ENCODE measurements around the gene KIF1C. TPM values are rescaled to one million over a fixed set of nuclear protein-coding genes. Genes with fewer than 3 reads are reported as not detected.

The KIF1C gene
- total RNA-seq, 1 donor = 54.6 TPM

GRCh38 chr17:5019475-5019956, 21.8 kb downstream of the KIF1C start:
- peaks cover 9% of the 10 kb centered on the region for H4K20me1 ChIP-seq (ENCODE audit: insufficient read depth, low read length)
- H3K27ac ChIP-seq (ENCODE audit: low read depth, low read length) = no peak overlapping the region
- no peaks in the 10 kb centered on the region for H3K79me2 ChIP-seq (ENCODE audit: insufficient read depth, low read length)
- no peak overlapping the region for H3K4me2 ChIP-seq (ENCODE audit: insufficient read depth, low read length)
- H3K4me3 ChIP-seq (ENCODE audit: insufficient read depth, low read length) = no peak overlapping the region
- peaks cover 71% of the 10 kb centered on the region for H3K36me3 ChIP-seq (ENCODE audit: insufficient read depth, low read length)
- H2AFZ ChIP-seq (ENCODE audit: low read length) = no peak overlapping the region
- no peaks in the 10 kb centered on the region for H3K9me3 ChIP-seq (ENCODE audit: low read depth, low read length)
- DNase-seq (ENCODE audit: insufficient read length, low spot score, missing footprints) = peak; percentile 95
- no peak for TF ChIP-seq CTCF (IDR thresholded peaks at IDR 0.05; ENCODE audit: extremely low read depth, low read depth, low read length)
- no peaks in the 10 kb centered on the region for H3K27me3 ChIP-seq (ENCODE audit: insufficient read depth, low read length)
- no peaks in the 10 kb centered on the region for H3K4me1 ChIP-seq (ENCODE audit: insufficient read depth, low read length)

GRCh38 chr17:5020502-5021023, 22.8 kb downstream of the KIF1C start:
- H3K27ac ChIP-seq (ENCODE audit: low read depth, low read length) = no peak overlapping the region
- H3K27me3 ChIP-seq (ENCODE audit: insufficient read depth, low read length) = no peaks in the 10 kb centered on the region
- peaks cover 9% of the 10 kb centered on the region for H4K20me1 ChIP-seq (ENCODE audit: insufficient read depth, low read length)
- no peak overlapping the region for H3K4me3 ChIP-seq (ENCODE audit: insufficient read depth, low read length)
- H3K9me3 ChIP-seq (ENCODE audit: low read depth, low read length) = no peaks in the 10 kb centered on the region
- H2AFZ ChIP-seq (ENCODE audit: low read length) = no peak overlapping the region
- no peaks in the 10 kb centered on the region for H3K79me2 ChIP-seq (ENCODE audit: insufficient read depth, low read length)
- H3K4me1 ChIP-seq (ENCODE audit: insufficient read depth, low read length) = no peaks in the 10 kb centered on the region
- no peak overlapping the region for H3K4me2 ChIP-seq (ENCODE audit: insufficient read depth, low read length)
- H3K36me3 ChIP-seq (ENCODE audit: insufficient read depth, low read length) = peaks cover 62% of the 10 kb centered on the region
- peak; percentile 74 for DNase-seq (ENCODE audit: insufficient read length, low spot score, missing footprints)
- TF ChIP-seq CTCF (IDR thresholded peaks at IDR 0.05; ENCODE audit: extremely low read depth, low read depth, low read length) = no peak

- Histone ChIP-seq H3K79me2 (ENCODE audit: insufficient read depth, low read length) (no peaks in the 10 kb centered on the region), H3K4me2 (ENCODE audit: insufficient read depth, low read length) (no peak overlapping the region), H3K36me3 (ENCODE audit: insufficient read depth, low read length) (peaks cover 54% of the 10 kb centered on the region), H3K4me1 (ENCODE audit: insufficient read depth, low read length) (peaks cover 8% of the 10 kb centered on the region), H4K20me1 (ENCODE audit: insufficient read depth, low read length) (peaks cover 9% of the 10 kb centered on the region), H3K9me3 (ENCODE audit: low read depth, low read length) (no peaks in the 10 kb centered on the region), H3K27ac (ENCODE audit: low read depth, low read length) (no peak overlapping the region), H2AFZ (ENCODE audit: low read length) (no peak overlapping the region), H3K27me3 (ENCODE audit: insufficient read depth, low read length) (no peaks in the 10 kb centered on the region), H3K4me3 (ENCODE audit: insufficient read depth, low read length) (no peak overlapping the region)
- DNase-seq (ENCODE audit: insufficient read length, low spot score, missing footprints) = peak; percentile 27
- no peak for TF ChIP-seq CTCF (IDR thresholded peaks at IDR 0.05; ENCODE audit: extremely low read depth, low read depth, low read length)
Observed at GRCh38 chr17:5022171-5022711, 24.5 kb downstream of the KIF1C start.

DNA sequence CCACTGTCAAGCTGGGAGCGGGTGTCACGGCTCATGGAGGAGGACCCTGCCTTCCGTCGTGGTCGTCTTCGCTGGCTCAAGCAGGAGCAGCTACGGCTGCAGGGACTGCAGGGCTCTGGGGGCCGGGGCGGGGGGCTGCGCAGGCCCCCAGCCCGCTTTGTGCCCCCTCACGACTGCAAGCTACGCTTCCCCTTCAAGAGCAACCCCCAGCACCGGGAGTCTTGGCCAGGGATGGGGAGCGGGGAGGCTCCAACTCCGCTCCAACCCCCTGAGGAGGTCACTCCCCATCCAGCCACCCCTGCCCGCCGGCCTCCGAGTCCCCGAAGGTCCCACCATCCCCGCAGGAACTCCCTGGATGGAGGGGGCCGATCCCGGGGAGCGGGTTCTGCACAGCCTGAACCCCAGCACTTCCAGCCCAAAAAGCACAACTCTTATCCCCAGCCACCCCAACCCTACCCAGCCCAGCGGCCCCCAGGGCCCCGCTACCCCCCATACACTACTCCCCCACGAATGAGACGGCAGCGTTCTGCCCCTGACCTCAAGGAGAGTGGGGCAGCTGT, 25.9 kb downstream of the KIF1C start:
- Histone ChIP-seq H3K27ac (ENCODE audit: low read depth, low read length) (no peak overlapping the region), H2AFZ (ENCODE audit: low read length) (no peak overlapping the region), H3K27me3 (ENCODE audit: insufficient read depth, low read length) (no peaks in the 10 kb centered on the region), H3K9me3 (ENCODE audit: low read depth, low read length) (no peaks in the 10 kb centered on the region), H3K4me3 (ENCODE audit: insufficient read depth, low read length) (no peak overlapping the region), H3K4me1 (ENCODE audit: insufficient read depth, low read length) (peaks cover 8% of the 10 kb centered on the region), H3K4me2 (ENCODE audit: insufficient read depth, low read length) (no peak overlapping the region), H3K79me2 (ENCODE audit: insufficient read depth, low read length) (no peaks in the 10 kb centered on the region), H4K20me1 (ENCODE audit: insufficient read depth, low read length) (peaks cover 9% of the 10 kb centered on the region), H3K36me3 (ENCODE audit: insufficient read depth, low read length) (peaks cover 44% of the 10 kb centered on the region)
- DNase-seq (ENCODE audit: insufficient read length, low spot score, missing footprints) = peak; percentile 2
- TF ChIP-seq CTCF (IDR thresholded peaks at IDR 0.05; ENCODE audit: extremely low read depth, low read depth, low read length) = no peak
